Stimulated activated naive CD8-positive, alpha-beta T cell treated with anti-CD3 and anti-CD28 coated beads, Interleukin-15, Interleukin-2, amounts not matched to agents 100 U/mL and 50 U/mL, for 24 hours (primary cell): ENCODE data around the gene CARD9.

Source experiments
- ATAC-seq: fragments of 150-1000 bp; cut with Tn5 transposase; one replicate; pipeline ENCODE4 v1.10.0; 2021
- DNase-seq: peaks from one replicate; pipeline ENCODE4 v3.0.0; 2021

CARD9 gene

GRCh38 chr9:136401173-136401922 lies 27.9 kb upstream of the CARD9 start:
- ATAC-seq = no peak
- DNase-seq = no peak

DNA sequence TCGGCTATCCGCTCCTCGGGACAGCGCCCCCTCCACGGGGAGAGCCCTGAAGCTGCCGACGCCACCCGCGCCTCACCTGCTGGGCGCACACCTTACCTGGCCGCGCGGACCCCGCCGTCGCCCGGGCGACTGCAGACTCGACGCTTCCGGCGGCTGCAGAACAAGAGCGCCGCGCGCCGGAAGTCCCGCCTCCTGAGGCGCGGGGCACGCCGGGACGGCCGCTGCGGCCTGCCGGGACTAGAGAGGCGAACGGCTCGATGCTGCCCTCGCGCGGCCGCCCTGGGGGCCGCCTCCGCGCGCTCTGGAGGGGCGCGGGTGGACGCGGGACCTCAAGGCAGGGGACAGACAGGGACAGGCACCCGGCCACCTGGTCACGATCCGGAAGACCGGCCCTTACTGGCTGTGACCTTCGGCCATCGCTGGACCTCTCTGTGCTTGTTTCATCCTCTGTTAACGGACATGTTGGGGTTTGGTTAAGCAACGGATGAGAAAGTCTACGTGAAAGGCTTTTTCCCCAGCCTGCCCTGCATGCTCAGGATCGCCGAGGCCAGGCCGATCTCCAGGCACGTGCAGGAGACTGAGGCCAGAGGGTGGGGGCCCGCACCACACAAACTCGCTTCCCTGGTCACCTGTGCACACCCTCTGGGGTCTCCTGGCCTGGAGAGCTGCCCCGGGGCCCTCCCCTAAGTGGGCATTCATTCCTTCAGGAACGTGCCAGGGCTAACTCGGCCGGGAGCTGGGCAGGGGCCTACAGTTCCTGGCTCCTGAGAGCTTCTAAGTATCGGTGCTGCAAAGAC lies 26.8 kb upstream of the CARD9 start, which contains the start of gene SNAPC4:
SNAPC4 (minus strand) TSS at position 133 of the 797 bp plus-strand sequence. CDS start 1,742 bp downstream, outside the sequence.
- peak; percentile 93 for DNase-seq
- ATAC-seq = peak; percentile 71

- ATAC-seq (peak; percentile 20), DNase-seq (peak; percentile 60)
Observed at GRCh38 chr9:136399176-136400037, 25.9 kb upstream of the CARD9 start.

DNA sequence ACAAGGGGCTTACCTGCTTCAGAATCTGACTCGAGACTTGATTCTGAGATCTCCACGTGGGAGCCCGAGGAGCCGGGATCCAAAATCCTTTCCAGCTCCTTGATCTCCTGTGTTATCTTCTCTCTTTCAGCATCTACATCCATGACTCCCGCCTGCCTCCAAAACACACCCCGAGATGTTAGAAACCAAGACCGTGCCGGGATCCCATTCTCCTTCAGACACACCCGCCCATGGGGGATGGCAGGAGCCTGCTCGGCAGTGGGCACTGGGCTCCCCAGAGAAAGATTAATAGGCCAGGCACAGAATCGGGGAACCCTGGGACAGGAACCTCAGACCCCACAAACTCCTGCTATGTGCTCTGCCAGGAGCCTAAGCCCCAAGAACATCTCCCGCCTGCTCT lies 24.8 kb upstream of the CARD9 start:
- DNase-seq (no peak), ATAC-seq (no peak)

DNA sequence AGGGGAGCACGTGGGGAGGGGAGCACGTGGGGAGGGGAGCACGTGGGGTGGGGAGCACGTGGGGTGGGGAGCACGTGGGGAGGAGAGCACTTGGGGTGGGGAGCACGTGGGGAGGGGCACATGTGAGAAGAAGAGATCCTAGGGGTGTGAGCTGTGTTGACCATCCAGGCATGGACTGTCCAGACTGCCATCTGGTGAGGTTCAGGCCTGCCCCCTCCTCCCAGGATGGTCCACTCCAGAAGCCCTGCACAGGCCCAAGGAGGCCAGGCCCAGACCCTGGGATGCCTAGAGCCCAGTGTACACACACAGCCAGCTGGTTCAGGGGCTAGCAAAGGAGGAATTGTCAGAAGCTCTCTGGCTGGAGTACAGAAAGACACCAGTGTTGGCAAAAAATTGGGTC lies 24.2 kb upstream of the CARD9 start:
- DNase-seq = no peak
- ATAC-seq = no peak

DNA sequence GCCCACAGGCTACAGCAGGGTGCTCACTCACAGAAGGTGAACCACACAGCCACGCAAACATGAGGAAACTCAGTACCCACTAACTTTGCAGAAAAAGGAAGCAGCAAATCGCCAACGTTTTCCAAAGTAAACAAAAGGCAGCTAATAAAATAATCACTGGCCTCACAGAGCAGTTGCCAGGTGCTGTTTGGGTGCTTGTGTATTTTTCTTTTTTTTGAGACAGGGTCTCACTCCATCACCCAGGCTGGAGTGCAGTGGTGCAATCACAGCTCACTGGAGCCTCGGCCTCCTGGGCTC lies 22.7 kb upstream of the CARD9 start:
- DNase-seq (no peak), ATAC-seq (no peak)

- DNase-seq (no peak), ATAC-seq (no peak)
Observed at GRCh38 chr9:136395345-136396218, 22.1 kb upstream of the CARD9 start.

GRCh38 chr9:136395020-136395340 lies 21.5 kb upstream of the CARD9 start:
- no peak for ATAC-seq
- no peak for DNase-seq

- ATAC-seq = no peak
Observed at GRCh38 chr9:136394312-136395019, 21.0 kb upstream of the CARD9 start.

DNA sequence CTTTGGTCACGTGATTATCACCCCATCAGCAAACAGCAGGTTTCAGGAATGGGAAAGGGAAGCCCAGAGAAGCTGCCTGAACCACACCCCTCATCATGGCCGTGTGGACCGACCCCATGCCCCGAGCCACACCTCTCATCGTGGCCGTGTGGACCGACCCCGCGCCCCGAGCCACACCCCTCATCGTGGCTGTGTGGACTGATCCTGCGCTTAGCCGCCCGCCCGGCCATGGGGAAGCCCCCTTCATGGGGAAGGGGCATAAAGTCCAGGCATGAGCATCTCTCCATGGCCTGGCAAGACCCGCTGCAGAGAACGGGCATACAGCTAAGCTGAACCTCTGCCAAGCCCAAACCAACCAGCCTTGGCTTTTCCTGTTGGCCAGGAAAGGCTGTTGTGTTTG lies 20.1 kb upstream of the CARD9 start:
- ATAC-seq = no peak

More at GRCh38 chr9:136394312-136395019, 21.0 kb upstream of the CARD9 start:
- DNase-seq = no peak

GRCh38 chr9:136392538-136393449 lies 19.3 kb upstream of the CARD9 start:
- DNase-seq = no peak
- peak; percentile 29 for ATAC-seq

More for the DNA sequence above, 20.1 kb upstream of the CARD9 start:
- no peak for DNase-seq

- DNase-seq = no peak
- no peak for ATAC-seq
Observed at GRCh38 chr9:136391737-136392537, 18.5 kb upstream of the CARD9 start.

GRCh38 chr9:136389396-136389795 lies 15.9 kb upstream of the CARD9 start:
- DNase-seq = no peak
- no peak for ATAC-seq

DNA sequence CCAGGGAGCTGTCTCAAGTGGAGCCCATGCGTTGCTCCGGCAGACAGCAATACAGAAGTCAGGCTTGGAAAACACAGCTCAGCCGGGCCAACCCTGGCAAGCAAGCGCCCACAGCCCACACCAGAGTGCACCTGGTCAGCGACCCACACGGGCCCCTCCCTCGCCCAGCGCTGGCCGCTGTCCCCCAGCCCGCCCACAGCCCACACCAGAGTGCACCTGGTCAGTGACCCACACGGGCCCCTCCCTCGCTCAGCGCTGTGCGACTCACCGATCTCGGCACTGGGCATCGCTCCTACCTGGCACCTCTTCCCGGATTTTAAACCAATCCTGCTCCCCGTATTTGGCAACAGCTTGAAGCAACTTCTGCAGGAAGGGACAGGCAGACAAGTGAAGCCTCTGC lies 13.7 kb upstream of the CARD9 start:
- ATAC-seq (no peak), DNase-seq (no peak)

- no peak for DNase-seq
- no peak for ATAC-seq
Observed at GRCh38 chr9:136386018-136386417, 12.5 kb upstream of the CARD9 start.

GRCh38 chr9:136385015-136385414 lies 11.5 kb upstream of the CARD9 start:
- DNase-seq = no peak
- peak; percentile 62 for ATAC-seq

- ATAC-seq (no peak), DNase-seq (no peak)
Observed at GRCh38 chr9:136383436-136383835, 10.0 kb upstream of the CARD9 start.

DNA sequence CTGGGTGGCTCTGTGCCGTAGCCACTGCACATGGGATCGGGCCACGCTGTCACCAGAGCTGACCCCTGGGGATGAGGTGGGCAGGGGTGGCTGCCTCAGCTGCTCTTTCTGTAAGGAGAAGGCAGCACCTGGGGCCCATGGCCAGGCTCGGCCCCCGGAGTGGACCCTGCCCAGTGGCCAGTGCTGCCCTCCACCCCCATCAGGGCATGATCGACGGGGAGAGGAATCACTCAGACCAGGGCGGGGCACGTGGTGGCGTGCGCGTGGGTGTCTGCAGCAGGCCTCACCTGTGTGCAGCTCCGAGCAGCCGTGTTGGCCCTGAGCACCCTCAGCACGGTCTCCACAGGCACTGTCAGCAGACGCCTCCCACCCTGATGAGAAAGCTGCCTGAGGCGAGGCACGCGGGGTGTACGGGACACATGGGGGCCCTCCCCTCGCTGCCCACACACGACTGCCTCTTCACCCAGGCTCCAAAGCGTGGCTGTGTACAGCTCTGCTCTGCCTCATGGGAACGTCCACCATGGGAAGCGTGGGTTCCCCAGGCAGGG lies 8.6 kb upstream of the CARD9 start:
- no peak for ATAC-seq

GRCh38 chr9:136381311-136381710 lies 7.8 kb upstream of the CARD9 start:
- ATAC-seq = no peak

More for the DNA sequence above, 8.6 kb upstream of the CARD9 start:
- DNase-seq = no peak

More at GRCh38 chr9:136381311-136381710, 7.8 kb upstream of the CARD9 start:
- no peak for DNase-seq
